ENCODE data around the gene LIMS3.
"Not testable (repeated sequence)": the region's sequence is repeated elsewhere in the genome, so short reads cannot be mapped to it uniquely, and the experiment has no call there.

The LIMS3 gene

DNA sequence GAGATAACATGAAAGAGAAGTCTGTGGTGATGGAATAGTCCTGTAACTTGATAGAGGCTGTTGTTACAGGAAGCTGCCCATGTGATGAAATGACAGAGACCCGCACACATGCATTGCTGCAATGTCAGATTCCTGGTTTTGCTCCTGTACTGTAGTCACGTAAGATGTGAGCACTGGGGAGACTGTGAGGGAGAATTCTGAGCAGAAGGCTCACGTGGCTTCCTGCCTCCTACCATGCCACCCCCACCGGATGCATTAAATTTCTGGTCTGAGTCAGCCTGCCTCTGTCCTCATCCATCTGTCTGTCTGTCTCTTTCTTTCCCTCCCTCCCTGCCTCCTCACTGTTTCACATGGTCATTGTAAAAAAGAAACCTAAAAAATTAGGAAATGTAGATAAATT, 2.3 kb upstream of the LIMS3 start:
- not testable (repeated sequence) for H3K27ac ChIP-seq (ENCODE audit: low read length); H3K9me3 ChIP-seq (ENCODE audit: control insufficient read depth, insufficient read depth, low read length); H3K36me3 ChIP-seq (ENCODE audit: control insufficient read depth, insufficient read depth, low read length); H3K4me3 ChIP-seq (ENCODE audit: low read length); H3K4me1 ChIP-seq (ENCODE audit: control insufficient read depth, insufficient read depth, low read length); DNase-seq (ENCODE audit: low read depth, low spot score); H3K27me3 ChIP-seq (ENCODE audit: control insufficient read depth, insufficient read depth, low read length)
- WGBS (ENCODE audit: insufficient coverage, insufficient read length) = no CpG with 5 or more reads among the region's 4 CpGs

DNA sequence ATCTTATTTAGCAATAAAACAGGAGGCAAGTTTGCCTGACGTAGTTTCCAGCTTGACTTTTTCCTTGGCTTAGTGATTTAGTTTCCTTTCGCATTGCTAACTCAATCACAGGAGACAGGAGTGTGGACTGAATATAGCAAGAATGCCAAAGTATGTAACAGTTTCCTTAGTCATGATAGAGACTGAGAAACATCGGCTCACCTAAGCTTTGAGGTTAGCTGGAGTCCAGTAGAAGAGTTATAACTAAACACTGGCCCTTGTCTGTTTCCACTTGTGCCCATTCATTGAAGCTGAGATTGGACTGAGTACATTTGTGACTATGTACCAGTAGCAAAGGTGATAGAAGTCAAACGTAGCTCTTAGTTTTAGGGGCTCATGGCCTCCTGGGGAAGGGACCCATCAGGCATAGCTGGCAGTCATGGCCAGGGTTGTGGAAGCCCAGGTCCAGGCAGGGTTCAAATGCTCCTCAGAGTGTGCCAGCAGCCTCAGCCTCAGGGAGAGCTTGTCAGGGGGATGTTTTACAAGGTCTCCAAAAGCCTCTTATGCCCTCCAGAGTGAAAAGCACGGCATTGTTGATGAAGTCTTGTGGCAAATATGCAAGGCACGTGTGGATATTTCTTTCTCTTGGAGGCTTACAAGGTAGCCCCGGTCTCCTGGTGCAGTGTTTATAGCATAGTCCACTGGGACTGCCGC, 573 bp upstream of the LIMS3 start:
- H3K36me3 ChIP-seq (ENCODE audit: control insufficient read depth, insufficient read depth, low read length); H3K27me3 ChIP-seq (ENCODE audit: control insufficient read depth, insufficient read depth, low read length); H3K4me3 ChIP-seq (ENCODE audit: low read length); H3K9me3 ChIP-seq (ENCODE audit: control insufficient read depth, insufficient read depth, low read length); DNase-seq (ENCODE audit: low read depth, low spot score); H3K27ac ChIP-seq (ENCODE audit: low read length); H3K4me1 ChIP-seq (ENCODE audit: control insufficient read depth, insufficient read depth, low read length): not testable (repeated sequence)
- WGBS (ENCODE audit: insufficient coverage, insufficient read length) = no CpG with 5 or more reads among the region's 8 CpGs

GRCh38 chr2:109905796-109906195, 7.3 kb downstream of the LIMS3 start:
- not testable (repeated sequence) for H3K27me3 ChIP-seq (ENCODE audit: control insufficient read depth, insufficient read depth, low read length); H3K36me3 ChIP-seq (ENCODE audit: control insufficient read depth, insufficient read depth, low read length); DNase-seq (ENCODE audit: low read depth, low spot score); H3K4me3 ChIP-seq (ENCODE audit: low read length); H3K27ac ChIP-seq (ENCODE audit: low read length); H3K9me3 ChIP-seq (ENCODE audit: control insufficient read depth, insufficient read depth, low read length); H3K4me1 ChIP-seq (ENCODE audit: control insufficient read depth, insufficient read depth, low read length)
- no CpG with 5 or more reads among the region's 8 CpGs for WGBS (ENCODE audit: insufficient coverage, insufficient read length)

- no CpG with 5 or more reads among the region's 2 CpGs for WGBS (ENCODE audit: insufficient coverage, insufficient read length)
- H3K4me3 ChIP-seq (ENCODE audit: low read length); DNase-seq (ENCODE audit: low read depth, low spot score); H3K27ac ChIP-seq (ENCODE audit: low read length); H3K27me3 ChIP-seq (ENCODE audit: control insufficient read depth, insufficient read depth, low read length); H3K9me3 ChIP-seq (ENCODE audit: control insufficient read depth, insufficient read depth, low read length); H3K36me3 ChIP-seq (ENCODE audit: control insufficient read depth, insufficient read depth, low read length); H3K4me1 ChIP-seq (ENCODE audit: control insufficient read depth, insufficient read depth, low read length): not testable (repeated sequence)
Measured at GRCh38 chr2:109908626-109909025, 10.1 kb downstream of the LIMS3 start.

- H3K27me3 ChIP-seq (ENCODE audit: control insufficient read depth, insufficient read depth, low read length); H3K9me3 ChIP-seq (ENCODE audit: control insufficient read depth, insufficient read depth, low read length); H3K4me1 ChIP-seq (ENCODE audit: control insufficient read depth, insufficient read depth, low read length); H3K4me3 ChIP-seq (ENCODE audit: low read length); H3K36me3 ChIP-seq (ENCODE audit: control insufficient read depth, insufficient read depth, low read length); DNase-seq (ENCODE audit: low read depth, low spot score); H3K27ac ChIP-seq (ENCODE audit: low read length): not testable (repeated sequence)
Measured at GRCh38 chr2:109910789-109911188, 12.3 kb downstream of the LIMS3 start.

- not testable (repeated sequence) for H3K27ac ChIP-seq (ENCODE audit: low read length); H3K36me3 ChIP-seq (ENCODE audit: control insufficient read depth, insufficient read depth, low read length); DNase-seq (ENCODE audit: low read depth, low spot score); H3K4me1 ChIP-seq (ENCODE audit: control insufficient read depth, insufficient read depth, low read length); H3K9me3 ChIP-seq (ENCODE audit: control insufficient read depth, insufficient read depth, low read length); H3K27me3 ChIP-seq (ENCODE audit: control insufficient read depth, insufficient read depth, low read length); H3K4me3 ChIP-seq (ENCODE audit: low read length)
- no CpG with 5 or more reads among the region's 2 CpGs for WGBS (ENCODE audit: insufficient coverage, insufficient read length)
Measured at GRCh38 chr2:109913911-109914310, 15.4 kb downstream of the LIMS3 start.

DNA sequence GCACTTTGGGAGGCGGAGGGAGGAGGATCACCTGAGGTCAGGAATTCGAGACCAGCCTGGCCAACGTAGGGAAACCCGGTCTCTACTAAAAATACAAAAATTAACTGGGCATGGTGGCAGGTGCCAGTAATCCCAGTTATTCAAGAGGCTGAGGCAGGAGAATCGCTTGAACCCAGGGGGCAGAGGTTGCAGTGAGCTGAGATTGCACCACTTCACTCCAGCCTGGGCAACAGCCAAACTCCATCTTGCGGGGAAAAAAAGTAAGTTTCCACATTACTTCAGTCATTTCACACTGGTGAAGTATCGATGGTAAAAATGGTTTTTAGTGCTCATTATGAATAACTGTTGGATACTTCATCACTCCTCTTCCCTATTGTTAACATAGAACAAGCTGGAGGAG, 16.1 kb downstream of the LIMS3 start:
- not testable (repeated sequence) for H3K9me3 ChIP-seq (ENCODE audit: control insufficient read depth, insufficient read depth, low read length); H3K27ac ChIP-seq (ENCODE audit: low read length); H3K27me3 ChIP-seq (ENCODE audit: control insufficient read depth, insufficient read depth, low read length); DNase-seq (ENCODE audit: low read depth, low spot score); H3K4me1 ChIP-seq (ENCODE audit: control insufficient read depth, insufficient read depth, low read length); H3K4me3 ChIP-seq (ENCODE audit: low read length); H3K36me3 ChIP-seq (ENCODE audit: control insufficient read depth, insufficient read depth, low read length)
- WGBS (ENCODE audit: insufficient coverage, insufficient read length) = no CpG with 5 or more reads among the region's 7 CpGs

GRCh38 chr2:109915830-109916229, 17.3 kb downstream of the LIMS3 start:
- no CpG with 5 or more reads among the region's 5 CpGs for WGBS (ENCODE audit: insufficient coverage, insufficient read length)
- H3K9me3 ChIP-seq (ENCODE audit: control insufficient read depth, insufficient read depth, low read length); H3K4me3 ChIP-seq (ENCODE audit: low read length); DNase-seq (ENCODE audit: low read depth, low spot score); H3K36me3 ChIP-seq (ENCODE audit: control insufficient read depth, insufficient read depth, low read length); H3K27me3 ChIP-seq (ENCODE audit: control insufficient read depth, insufficient read depth, low read length); H3K4me1 ChIP-seq (ENCODE audit: control insufficient read depth, insufficient read depth, low read length); H3K27ac ChIP-seq (ENCODE audit: low read length): not testable (repeated sequence)

GRCh38 chr2:109920162-109920561, 21.7 kb downstream of the LIMS3 start:
- H3K4me1 ChIP-seq (ENCODE audit: control insufficient read depth, insufficient read depth, low read length); DNase-seq (ENCODE audit: low read depth, low spot score): not testable (repeated sequence)
- WGBS (ENCODE audit: insufficient coverage, insufficient read length) = no CpG with 5 or more reads among the region's 2 CpGs

DNA sequence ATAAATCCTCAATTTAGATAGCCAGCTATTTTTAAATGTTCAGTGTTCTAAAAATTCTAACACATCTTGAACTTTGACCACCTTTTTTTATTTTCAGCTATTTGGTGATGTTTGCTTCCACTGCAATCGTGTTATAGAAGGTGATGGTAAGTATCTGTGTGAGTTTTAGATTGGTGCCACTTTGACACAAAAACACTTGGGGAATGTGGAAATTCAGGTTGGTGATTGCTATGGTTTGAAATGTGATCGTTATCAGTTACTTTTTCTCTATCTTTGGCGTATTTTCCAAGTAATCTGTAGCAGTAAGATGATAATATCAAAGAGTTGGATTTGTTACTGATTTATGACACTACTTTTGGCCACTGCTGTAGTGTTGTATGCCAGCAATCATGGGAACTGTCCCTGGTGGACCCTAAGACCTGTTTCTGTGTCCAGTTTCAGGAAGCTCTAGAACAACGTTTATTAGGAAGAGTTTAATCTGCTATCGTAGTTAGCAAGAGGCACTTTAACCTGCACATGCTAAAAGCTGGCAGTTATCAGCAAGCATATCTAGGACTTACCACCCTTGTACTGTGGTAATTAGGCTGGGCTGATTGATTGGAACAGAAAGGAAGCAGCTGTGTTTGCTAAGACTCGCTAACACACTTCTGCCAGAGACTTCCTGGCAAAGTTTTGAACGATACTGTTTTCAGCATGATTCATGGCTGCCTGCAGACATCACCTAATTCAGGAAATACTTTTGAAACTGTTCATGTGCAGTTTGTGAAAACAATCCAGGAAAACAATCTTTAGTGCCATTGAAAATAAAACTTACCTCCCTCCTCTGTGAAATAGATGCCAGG, 23.3 kb downstream of the LIMS3 start:
- H3K9me3 ChIP-seq (ENCODE audit: control insufficient read depth, insufficient read depth, low read length); H3K4me1 ChIP-seq (ENCODE audit: control insufficient read depth, insufficient read depth, low read length); H3K27ac ChIP-seq (ENCODE audit: low read length); H3K4me3 ChIP-seq (ENCODE audit: low read length); H3K36me3 ChIP-seq (ENCODE audit: control insufficient read depth, insufficient read depth, low read length); H3K27me3 ChIP-seq (ENCODE audit: control insufficient read depth, insufficient read depth, low read length); DNase-seq (ENCODE audit: low read depth, low spot score): not testable (repeated sequence)
- WGBS (ENCODE audit: insufficient coverage, insufficient read length) = no CpG with 5 or more reads among the region's 7 CpGs

More at GRCh38 chr2:109920162-109920561, 21.7 kb downstream of the LIMS3 start:
- H3K27me3 ChIP-seq (ENCODE audit: control insufficient read depth, insufficient read depth, low read length); H3K27ac ChIP-seq (ENCODE audit: low read length); H3K36me3 ChIP-seq (ENCODE audit: control insufficient read depth, insufficient read depth, low read length); H3K4me3 ChIP-seq (ENCODE audit: low read length); H3K9me3 ChIP-seq (ENCODE audit: control insufficient read depth, insufficient read depth, low read length): not testable (repeated sequence)

DNA sequence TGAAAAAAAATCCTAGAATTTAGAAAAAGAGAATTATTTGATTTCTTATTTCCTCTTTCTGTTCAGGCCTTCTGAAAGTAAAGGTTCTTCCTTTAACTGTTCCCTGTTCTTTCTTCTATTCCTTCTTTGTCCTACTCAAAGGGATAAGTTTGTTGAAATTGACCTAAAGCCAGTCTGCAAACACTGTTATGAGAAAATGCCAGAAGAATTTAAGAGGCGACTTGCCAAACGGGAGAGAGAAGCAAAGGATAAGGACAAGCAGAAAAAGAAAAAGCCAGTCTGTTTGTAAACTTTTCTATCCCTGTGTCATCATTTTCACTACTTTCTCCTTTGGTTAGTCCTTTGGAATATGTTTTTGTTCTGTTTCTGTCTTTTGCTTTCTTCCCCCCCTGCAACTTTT, 26.0 kb downstream of the LIMS3 start:
- not testable (repeated sequence) for H3K27ac ChIP-seq (ENCODE audit: low read length); DNase-seq (ENCODE audit: low read depth, low spot score); H3K9me3 ChIP-seq (ENCODE audit: control insufficient read depth, insufficient read depth, low read length); H3K4me3 ChIP-seq (ENCODE audit: low read length); H3K27me3 ChIP-seq (ENCODE audit: control insufficient read depth, insufficient read depth, low read length); H3K36me3 ChIP-seq (ENCODE audit: control insufficient read depth, insufficient read depth, low read length); H3K4me1 ChIP-seq (ENCODE audit: control insufficient read depth, insufficient read depth, low read length)
- no CpG with 5 or more reads among the region's 2 CpGs for WGBS (ENCODE audit: insufficient coverage, insufficient read length)
